Measurements from ENCODE around the gene TEX38. TPM values are rescaled to one million over a fixed set of nuclear protein-coding genes. Genes with fewer than 3 reads are reported as not detected.

TEX38 gene
- total and polyA plus RNA-seq, 2 experiments from 2014 or later, result not detected

GRCh38 chr1:46718340-46718726 is 46.7 kb downstream of the TEX38 start:
- peak; percentile 37 for ATAC-seq
- Histone ChIP-seq H2AFZ (no peak overlapping the region), H3K79me2 (replicated peaks; ENCODE audit: insufficient read depth) (peaks cover 29% of the 10 kb centered on the region), H3K36me3 (ENCODE audit: insufficient read depth) (peaks cover 12% of the 10 kb centered on the region), H3F3A (replicated peaks; ENCODE audit: low read depth) (no peaks in the 10 kb centered on the region), H3K27me3 (ENCODE audit: insufficient read depth) (no peaks in the 10 kb centered on the region), H4K20me1 (replicated peaks; ENCODE audit: insufficient read depth) (peaks cover 25% of the 10 kb centered on the region), H3K9me2 (ENCODE audit: insufficient read depth) (no peaks in the 10 kb centered on the region), H3K4me3 (peak overlapping the region; percentile 92), H3K27ac (ENCODE audit: low read depth) (peak overlapping the region; percentile 55; the same call in 1 of the 2 replicates), H3K4me2 (peak overlapping the region; percentile 94), H3K4me1 (ENCODE audit: insufficient read depth) (peaks cover 19% of the 10 kb centered on the region)
- Mint-ChIP-seq H3K4me3 (peak overlapping the region; percentile 94), H3K36me3 (ENCODE audit: low read depth) (peaks cover 16% of the 10 kb centered on the region), H3K27ac (peak overlapping the region; percentile 81), H3K4me1 (peaks cover 20% of the 10 kb centered on the region), H3K27me3 (ENCODE audit: insufficient read depth, low read depth, poor library complexity) (peaks cover 2% of the 10 kb centered on the region), H3K9me3 (no peaks in the 10 kb centered on the region; the same call in 2 of the 3 replicates)
- TF ChIP-seq EZH2phosphoT487 (IDR thresholded peaks at IDR 0.05; ENCODE audit: unreplicated experiment), result no peak
- no peak for TF ChIP-seq ZNF462 (CRISPR knock-in tag; IDR thresholded peaks at IDR 0.05)
- TF ChIP-seq JUNB (IDR thresholded peaks at IDR 0.05; ENCODE audit: unreplicated experiment), result no peak
- TF ChIP-seq NANOG (IDR thresholded peaks at IDR 0.05; ENCODE audit: borderline replicate concordance), result no peak
- no peak for TF ChIP-seq ZNF331 (CRISPR knock-in tag; IDR thresholded peaks at IDR 0.05; ENCODE audit: low read depth)
- TF ChIP-seq POLR2AphosphoS5 (IDR thresholded peaks at IDR 0.05; ENCODE audit: low read depth), result no peak
- TF ChIP-seq CTCF (conservative IDR thresholded peaks at IDR 0.05; ENCODE audit: low read depth in 2 of 2), result no peak
- DNase-seq (ENCODE audit: low spot score), result no peak
